Urinary bladder (tissue), 4 donors: Measurements from ENCODE around the gene GPR78. TPM values are rescaled to one million over a fixed set of nuclear protein-coding genes. Genes with fewer than 3 reads are reported as not detected.
"Not testable (repeated sequence)": the region's sequence is repeated elsewhere in the genome, so short reads cannot be mapped to it uniquely, and the experiment has no call there.

Source experiments
- DNase-seq: peaks from one replicate; pipeline ENCODE4 v3.0.0-alpha.2; 2015; ENCODE audit errors: extremely low spot score
- H3K27ac ChIP-seq: one replicate; pipeline ENCODE4 v1.5.1; 2013; ENCODE audit warnings: low read depth, mild to moderate bottlenecking, moderate library complexity
- H3K36me3 ChIP-seq: one replicate; pipeline ENCODE4 v1.6.1; 2013; ENCODE audit warnings: mild to moderate bottlenecking, moderate library complexity; ENCODE audit not compliant: insufficient read depth
- H3K4me1 ChIP-seq: one replicate; pipeline ENCODE4 v1.6.1; 2013; ENCODE audit warnings: mild to moderate bottlenecking, moderate library complexity; ENCODE audit not compliant: insufficient read depth
- H3K4me3 ChIP-seq: one replicate; pipeline ENCODE4 v1.5.1; 2013; ENCODE audit warnings: low read depth, low read length
- WGBS: extraction: QIAGEN DNeasy Blood & Tissue Kit; methylation state at CpG from one replicate; pipeline ENCODE4 v1.1.7; 2013; 5-methylcytosine and 5-hydroxymethylcytosine counted together
- polyA plus RNA-seq: library from polyadenylated mRNA; stranded (reverse); fragments of 200-250 nt; gene quantifications from one replicate; pipeline ENCODE4 v1.2.3, GENCODE V29; 2013
- total RNA-seq: library from RNA; depleted of rRNA; stranded (reverse); fragments of >200 nt; gene quantifications from one replicate; pipeline ENCODE4 v1.2.3, GENCODE V29; 2014
- donor health status: healthy with polysubstance abuse.
- donor health status: healthy.

GPR78 gene
- total and polyA plus RNA-seq, 2 donors, result 0.29 to 3.6 TPM

GRCh38 chr4:8560265-8561047 is 19.7 kb upstream of the GPR78 start:
- DNase-seq, result no peak
- WGBS, result 65% methylated on average over 16 of the region's 16 CpGs
- H3K4me1 ChIP-seq, result no peaks in the 10 kb centered on the region

GRCh38 chr4:8564595-8564994 is 15.6 kb upstream of the GPR78 start:
- no peak for DNase-seq
- Histone ChIP-seq H3K36me3 (no peaks in the 10 kb centered on the region), H3K27ac (no peak overlapping the region), H3K4me1 (no peaks in the 10 kb centered on the region), H3K4me3 (no peak overlapping the region)
- 51% methylated on average over 1 of the region's 1 CpG for WGBS

More at GRCh38 chr4:8560265-8561047, 19.7 kb upstream of the GPR78 start:
- Histone ChIP-seq H3K36me3 (no peaks in the 10 kb centered on the region), H3K4me3 (no peak overlapping the region), H3K27ac (no peak overlapping the region)

GRCh38 chr4:8568068-8568668 is 12.0 kb upstream of the GPR78 start:
- WGBS, result 39% methylated on average over 5 of the region's 5 CpGs
- no peaks in the 10 kb centered on the region for H3K36me3 ChIP-seq
- no peak for DNase-seq
- H3K4me3 ChIP-seq, result no peak overlapping the region
- H3K4me1 ChIP-seq, result no peaks in the 10 kb centered on the region
- H3K27ac ChIP-seq, result no peak overlapping the region

GRCh38 chr4:8570201-8570600 is 10.0 kb upstream of the GPR78 start:
- Histone ChIP-seq H3K36me3 (no peaks in the 10 kb centered on the region), H3K4me3 (no peak overlapping the region), H3K4me1 (no peaks in the 10 kb centered on the region), H3K27ac (no peak overlapping the region)
- no peak for DNase-seq
- whole genome bisulfite sequencing, result 77% methylated on average over 1 of the region's 1 CpG

- 74% methylated on average over 6 of the region's 6 CpGs for WGBS
- no peaks in the 10 kb centered on the region for H3K4me1 ChIP-seq
- DNase-seq, result no peak
These were observed 8.2 kb upstream of the GPR78 start for GRCh38 chr4:8571702-8572685.

GRCh38 chr4:8573266-8573665 is 6.9 kb upstream of the GPR78 start:
- no peak for DNase-seq
- H3K4me1 ChIP-seq, result no peaks in the 10 kb centered on the region
- H3K27ac ChIP-seq, result no peak overlapping the region
- 78% methylated on average over 5 of the region's 5 CpGs for WGBS
- no peaks in the 10 kb centered on the region for H3K36me3 ChIP-seq
- H3K4me3 ChIP-seq, result no peak overlapping the region

More at GRCh38 chr4:8571702-8572685, 8.2 kb upstream of the GPR78 start:
- H3K27ac ChIP-seq, result no peak overlapping the region
- H3K4me3 ChIP-seq, result no peak overlapping the region
- H3K36me3 ChIP-seq, result no peaks in the 10 kb centered on the region

- Histone ChIP-seq H3K36me3 (no peaks in the 10 kb centered on the region), H3K27ac (no peak overlapping the region), H3K4me3 (no peak overlapping the region), H3K4me1 (no peaks in the 10 kb centered on the region)
- WGBS, result 82% methylated on average over 5 of the region's 5 CpGs
- no peak for DNase-seq
These were observed 5.3 kb upstream of the GPR78 start for GRCh38 chr4:8574796-8575370.

GRCh38 chr4:8575457-8575856 is 4.7 kb upstream of the GPR78 start:
- H3K27ac ChIP-seq, result no peak overlapping the region
- DNase-seq, result no peak
- no peaks in the 10 kb centered on the region for H3K4me1 ChIP-seq
- WGBS, result 69% methylated on average over 4 of the region's 4 CpGs
- no peaks in the 10 kb centered on the region for H3K36me3 ChIP-seq
- no peak overlapping the region for H3K4me3 ChIP-seq

GRCh38 chr4:8576591-8576990 is 3.6 kb upstream of the GPR78 start:
- H3K4me3 ChIP-seq, DNase-seq, H3K36me3 ChIP-seq, H3K4me1 ChIP-seq, H3K27ac ChIP-seq: not testable (repeated sequence)
- 88% methylated on average over 5 of the region's 5 CpGs for WGBS

GRCh38 chr4:8577046-8577445 is 3.1 kb upstream of the GPR78 start:
- no peaks in the 10 kb centered on the region for H3K4me1 ChIP-seq
- no peak overlapping the region for H3K4me3 ChIP-seq
- no peak overlapping the region for H3K27ac ChIP-seq
- DNase-seq, result no peak
- no peaks in the 10 kb centered on the region for H3K36me3 ChIP-seq
- 66% methylated on average over 8 of the region's 8 CpGs for WGBS

- Histone ChIP-seq H3K4me1 (no peaks in the 10 kb centered on the region), H3K27ac (no peak overlapping the region), H3K4me3 (no peak overlapping the region), H3K36me3 (no peaks in the 10 kb centered on the region)
- WGBS, result 52% methylated on average over 4 of the region's 4 CpGs
- DNase-seq, result no peak
These were observed 2.2 kb upstream of the GPR78 start for GRCh38 chr4:8577972-8578371.

- H3K36me3 ChIP-seq, result no peaks in the 10 kb centered on the region
- DNase-seq, result no peak
- H3K27ac ChIP-seq, result no peak overlapping the region
- no peak overlapping the region for H3K4me3 ChIP-seq
- 81% methylated on average over 3 of the region's 3 CpGs for WGBS
- no peaks in the 10 kb centered on the region for H3K4me1 ChIP-seq
These were observed 1.5 kb upstream of the GPR78 start for GRCh38 chr4:8578717-8579116.

GRCh38 chr4:8579526-8580320 is 469 bp upstream of the GPR78 start:
- H3K36me3 ChIP-seq, result no peaks in the 10 kb centered on the region
- no peak for DNase-seq
- no peak overlapping the region for H3K27ac ChIP-seq
- H3K4me1 ChIP-seq, result no peaks in the 10 kb centered on the region
- no peak overlapping the region for H3K4me3 ChIP-seq
- 24% methylated on average over 12 of the region's 12 CpGs for WGBS
